ENCODE data around the gene CIB2. TPM values are rescaled to one million over a fixed set of nuclear protein-coding genes. Genes with fewer than 3 reads are reported as not detected.
A peak's percentile ranks its signal among the peaks of the same experiment; 100 is the strongest.

CIB2 gene
- total and polyA plus RNA-seq, 4 donors, result 18.2 to 81.4 (median 46.5) TPM

GRCh38 chr15:78071383-78071782 lies 59.9 kb downstream of the CIB2 start:
- 100% methylated on average over 1 of the region's 2 CpGs for WGBS (ENCODE audit: insufficient coverage)
- H3K4me1 ChIP-seq (ENCODE audit: control insufficient read depth, insufficient read depth, low read length), result peaks cover 40% of the 10 kb centered on the region
- DNase-seq (ENCODE audit: low read depth in 4 of 6, low spot score in 6 of 6), result no peak
- peak overlapping the region; percentile 71 for H3K27ac ChIP-seq (ENCODE audit: low read depth, low read length)
- H3K4me3 ChIP-seq (ENCODE audit: low read depth, low read length), result no peak overlapping the region
- H3K9me3 ChIP-seq (ENCODE audit: control insufficient read depth, insufficient read depth, low read length), result no peaks in the 10 kb centered on the region
- H3K27me3 ChIP-seq (ENCODE audit: control insufficient read depth, insufficient read depth, low read length), result no peaks in the 10 kb centered on the region
- no peaks in the 10 kb centered on the region for H3K36me3 ChIP-seq (ENCODE audit: control insufficient read depth, insufficient read depth, low read length)

DNA sequence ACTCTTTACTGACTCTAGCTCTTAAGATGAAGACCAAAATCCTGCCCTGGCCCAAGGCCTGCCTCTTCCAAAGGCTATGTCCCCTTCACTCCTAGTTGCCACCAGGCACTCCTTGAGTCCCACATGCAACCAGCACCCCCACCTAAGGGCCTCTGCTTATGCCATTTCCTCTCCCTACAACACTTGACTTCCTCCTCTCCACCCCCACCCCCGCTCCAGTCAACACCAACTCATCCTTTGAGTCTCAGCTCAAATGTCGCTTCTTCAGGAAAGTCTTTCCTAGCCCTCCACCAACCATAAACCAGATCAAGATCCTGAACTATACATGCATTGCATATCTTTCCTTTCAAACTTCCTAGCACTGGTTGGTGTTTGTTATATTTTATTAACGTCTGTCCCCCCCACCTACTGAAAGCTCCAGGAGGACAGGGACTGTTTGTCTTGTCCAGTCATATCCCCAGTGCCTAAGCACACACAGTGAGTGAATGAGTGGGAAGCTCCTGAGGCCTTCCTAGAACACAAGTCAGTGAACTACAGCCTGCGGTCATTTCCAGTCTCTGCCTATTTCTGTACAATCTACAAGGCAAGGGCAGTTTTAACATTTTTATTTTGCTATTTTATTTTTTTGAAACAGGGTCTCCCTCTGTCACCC lies 61.1 kb downstream of the CIB2 start:
- no peak for DNase-seq (ENCODE audit: low read depth in 4 of 6, low spot score in 6 of 6)
- no peak overlapping the region for H3K4me3 ChIP-seq (ENCODE audit: low read depth, low read length)
- peaks cover 40% of the 10 kb centered on the region for H3K4me1 ChIP-seq (ENCODE audit: control insufficient read depth, insufficient read depth, low read length)
- H3K27me3 ChIP-seq (ENCODE audit: control insufficient read depth, insufficient read depth, low read length), result no peaks in the 10 kb centered on the region
- 88% methylated on average over 3 of the region's 4 CpGs for WGBS (ENCODE audit: insufficient coverage)
- no peak overlapping the region for H3K27ac ChIP-seq (ENCODE audit: low read depth, low read length)
- H3K9me3 ChIP-seq (ENCODE audit: control insufficient read depth, insufficient read depth, low read length), result no peaks in the 10 kb centered on the region
- H3K36me3 ChIP-seq (ENCODE audit: control insufficient read depth, insufficient read depth, low read length), result no peaks in the 10 kb centered on the region

DNA sequence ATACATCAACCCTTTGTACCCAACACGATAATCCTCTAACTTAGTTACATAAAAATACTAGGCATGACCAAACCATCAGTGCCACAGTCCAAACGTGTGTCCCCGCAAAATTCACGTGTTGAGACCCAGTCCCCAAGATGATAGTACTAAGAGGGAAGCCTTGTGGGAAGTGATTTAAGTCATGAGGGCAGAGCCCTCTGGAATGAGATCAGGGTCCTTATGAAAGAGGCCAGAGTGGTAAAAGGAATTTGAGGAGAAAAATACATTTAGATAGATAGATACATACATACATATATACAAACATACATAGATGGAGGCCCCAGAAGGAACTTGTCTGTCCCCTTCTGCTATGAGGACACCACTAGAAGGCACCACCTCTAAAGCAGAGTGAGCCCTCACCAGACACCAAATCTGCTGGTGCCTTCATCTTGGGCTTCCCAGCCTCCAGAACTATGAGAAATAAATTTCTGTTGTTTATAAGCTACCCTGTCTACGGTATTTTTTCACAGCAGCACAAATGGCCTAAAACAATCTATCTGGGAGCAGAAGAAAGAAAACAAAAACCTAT lies 61.7 kb downstream of the CIB2 start:
- Histone ChIP-seq H3K9me3 (ENCODE audit: control insufficient read depth, insufficient read depth, low read length) (no peaks in the 10 kb centered on the region), H3K27me3 (ENCODE audit: control insufficient read depth, insufficient read depth, low read length) (no peaks in the 10 kb centered on the region), H3K4me1 (ENCODE audit: control insufficient read depth, insufficient read depth, low read length) (peaks cover 41% of the 10 kb centered on the region), H3K27ac (ENCODE audit: low read depth, low read length) (no peak overlapping the region), H3K4me3 (ENCODE audit: low read depth, low read length) (no peak overlapping the region), H3K36me3 (ENCODE audit: control insufficient read depth, insufficient read depth, low read length) (no peaks in the 10 kb centered on the region)
- 76% methylated on average over 4 of the region's 5 CpGs for WGBS (ENCODE audit: insufficient coverage)
- DNase-seq (ENCODE audit: low read depth in 4 of 6, low spot score in 6 of 6), result no peak

GRCh38 chr15:78069052-78069414 lies 62.2 kb downstream of the CIB2 start:
- no peak for DNase-seq (ENCODE audit: low read depth in 4 of 6, low spot score in 6 of 6)
- no peaks in the 10 kb centered on the region for H3K27me3 ChIP-seq (ENCODE audit: control insufficient read depth, insufficient read depth, low read length)
- WGBS (ENCODE audit: insufficient coverage), result 77% methylated on average over 4 of the region's 7 CpGs
- no peaks in the 10 kb centered on the region for H3K36me3 ChIP-seq (ENCODE audit: control insufficient read depth, insufficient read depth, low read length)
- H3K9me3 ChIP-seq (ENCODE audit: control insufficient read depth, insufficient read depth, low read length), result no peaks in the 10 kb centered on the region
- peaks cover 41% of the 10 kb centered on the region for H3K4me1 ChIP-seq (ENCODE audit: control insufficient read depth, insufficient read depth, low read length)
- no peak overlapping the region for H3K27ac ChIP-seq (ENCODE audit: low read depth, low read length)
- H3K4me3 ChIP-seq (ENCODE audit: low read depth, low read length), result no peak overlapping the region

DNA sequence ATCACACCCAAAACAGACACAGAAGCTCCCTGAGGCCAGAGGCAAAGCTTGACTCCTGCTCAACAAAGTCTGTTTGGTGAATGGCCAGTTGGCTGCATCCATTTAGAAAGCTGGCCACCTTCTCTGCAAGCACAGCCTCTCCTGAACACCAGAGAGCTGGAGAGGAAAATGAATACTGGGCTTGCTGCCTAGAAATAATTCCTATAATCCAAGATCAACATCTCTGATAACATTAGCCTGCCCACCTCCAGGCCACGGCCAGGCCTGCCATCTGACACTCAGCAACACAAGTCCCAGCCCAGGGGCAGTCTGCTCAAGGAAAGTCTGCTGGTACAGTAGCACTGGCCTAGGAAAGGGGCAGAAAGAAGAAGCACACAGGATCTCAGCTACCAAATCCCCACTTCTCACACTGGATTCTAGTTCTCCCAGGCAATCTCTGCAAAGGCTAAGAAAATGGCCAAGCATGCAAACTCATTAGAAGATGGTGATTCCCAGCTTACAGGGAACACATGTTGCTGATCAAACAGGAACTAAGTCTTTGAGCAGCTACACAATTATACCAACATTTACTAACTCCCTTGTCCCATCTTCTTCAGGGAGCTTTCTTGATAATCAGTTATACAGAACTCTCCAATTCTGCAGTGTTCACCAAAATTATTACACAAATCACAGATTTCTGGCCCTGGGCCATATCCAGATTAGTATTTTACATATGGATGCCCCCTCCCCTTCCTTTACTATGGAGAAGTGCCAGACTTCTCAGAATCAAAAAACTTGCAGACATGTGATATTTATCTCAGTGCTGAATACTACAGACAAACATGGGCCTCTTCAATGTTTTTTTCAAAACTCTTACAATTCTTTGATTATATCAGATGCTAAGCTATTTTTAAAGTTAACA lies 63.7 kb downstream of the CIB2 start:
- WGBS (ENCODE audit: insufficient coverage), result 60% methylated on average over 1 of the region's 1 CpG
- H3K9me3 ChIP-seq (ENCODE audit: control insufficient read depth, insufficient read depth, low read length), result no peaks in the 10 kb centered on the region
- peaks cover 35% of the 10 kb centered on the region for H3K4me1 ChIP-seq (ENCODE audit: control insufficient read depth, insufficient read depth, low read length)
- H3K36me3 ChIP-seq (ENCODE audit: control insufficient read depth, insufficient read depth, low read length), result no peaks in the 10 kb centered on the region
- H3K4me3 ChIP-seq (ENCODE audit: low read depth, low read length), result no peak overlapping the region
- peak in 1 of 6 donors; percentile 63 for DNase-seq (ENCODE audit: low read depth in 4 of 6, low spot score in 6 of 6)
- peak overlapping the region; percentile 70 for H3K27ac ChIP-seq (ENCODE audit: low read depth, low read length)
- H3K27me3 ChIP-seq (ENCODE audit: control insufficient read depth, insufficient read depth, low read length), result no peaks in the 10 kb centered on the region

- DNase-seq (ENCODE audit: low read depth in 4 of 6, low spot score in 6 of 6), result no peak
- Histone ChIP-seq H3K27me3 (ENCODE audit: control insufficient read depth, insufficient read depth, low read length) (no peaks in the 10 kb centered on the region), H3K36me3 (ENCODE audit: control insufficient read depth, insufficient read depth, low read length) (no peaks in the 10 kb centered on the region), H3K9me3 (ENCODE audit: control insufficient read depth, insufficient read depth, low read length) (no peaks in the 10 kb centered on the region), H3K27ac (ENCODE audit: low read depth, low read length) (peak overlapping the region; percentile 86), H3K4me1 (ENCODE audit: control insufficient read depth, insufficient read depth, low read length) (peaks cover 35% of the 10 kb centered on the region), H3K4me3 (ENCODE audit: low read depth, low read length) (no peak overlapping the region)
- WGBS (ENCODE audit: insufficient coverage), result 54% methylated on average over 4 of the region's 7 CpGs
Measured at GRCh38 chr15:78065973-78066946, 65.0 kb downstream of the CIB2 start.

- H3K4me1 ChIP-seq (ENCODE audit: control insufficient read depth, insufficient read depth, low read length), result peaks cover 35% of the 10 kb centered on the region
- H3K4me3 ChIP-seq (ENCODE audit: low read depth, low read length), result no peak overlapping the region
- no peaks in the 10 kb centered on the region for H3K27me3 ChIP-seq (ENCODE audit: control insufficient read depth, insufficient read depth, low read length)
- H3K36me3 ChIP-seq (ENCODE audit: control insufficient read depth, insufficient read depth, low read length), result no peaks in the 10 kb centered on the region
- H3K9me3 ChIP-seq (ENCODE audit: control insufficient read depth, insufficient read depth, low read length), result no peaks in the 10 kb centered on the region
- peak overlapping the region; percentile 86 for H3K27ac ChIP-seq (ENCODE audit: low read depth, low read length)
- WGBS (ENCODE audit: insufficient coverage), result 66% methylated on average over 5 of the region's 5 CpGs
- DNase-seq (ENCODE audit: low read depth in 4 of 6, low spot score in 6 of 6), result peak in 1 of 6 donors; percentile 48
Measured at GRCh38 chr15:78065284-78065872, 65.9 kb downstream of the CIB2 start.

- no peaks in the 10 kb centered on the region for H3K9me3 ChIP-seq (ENCODE audit: control insufficient read depth, insufficient read depth, low read length)
- H3K27ac ChIP-seq (ENCODE audit: low read depth, low read length), result peak overlapping the region; percentile 86
- no peaks in the 10 kb centered on the region for H3K36me3 ChIP-seq (ENCODE audit: control insufficient read depth, insufficient read depth, low read length)
- H3K27me3 ChIP-seq (ENCODE audit: control insufficient read depth, insufficient read depth, low read length), result no peaks in the 10 kb centered on the region
- no peak overlapping the region for H3K4me3 ChIP-seq (ENCODE audit: low read depth, low read length)
- H3K4me1 ChIP-seq (ENCODE audit: control insufficient read depth, insufficient read depth, low read length), result peaks cover 35% of the 10 kb centered on the region
- no peak for DNase-seq (ENCODE audit: low read depth in 4 of 6, low spot score in 6 of 6)
- WGBS (ENCODE audit: insufficient coverage), result no CpG with 5 or more reads among the region's 2 CpGs
Measured at GRCh38 chr15:78064544-78064943, 66.7 kb downstream of the CIB2 start.

GRCh38 chr15:78063970-78064385 lies 67.3 kb downstream of the CIB2 start:
- Histone ChIP-seq H3K9me3 (ENCODE audit: control insufficient read depth, insufficient read depth, low read length) (no peaks in the 10 kb centered on the region), H3K4me1 (ENCODE audit: control insufficient read depth, insufficient read depth, low read length) (peaks cover 37% of the 10 kb centered on the region), H3K27me3 (ENCODE audit: control insufficient read depth, insufficient read depth, low read length) (no peaks in the 10 kb centered on the region), H3K36me3 (ENCODE audit: control insufficient read depth, insufficient read depth, low read length) (no peaks in the 10 kb centered on the region), H3K4me3 (ENCODE audit: low read depth, low read length) (no peak overlapping the region), H3K27ac (ENCODE audit: low read depth, low read length) (peak overlapping the region; percentile 57)
- 75% methylated on average over 2 of the region's 5 CpGs for WGBS (ENCODE audit: insufficient coverage)
- no peak for DNase-seq (ENCODE audit: low read depth in 4 of 6, low spot score in 6 of 6)

Measured in spinal cord (tissue), 10 donors.